SK-N-SH (cell line): ENCODE results near the gene CIITA. TPM values are rescaled to one million over a fixed set of nuclear protein-coding genes. Genes with fewer than 3 reads are reported as not detected.

Experiments used
- CTCF ChIA-PET: fragments of 300-600, 350-600 bp; formaldehyde crosslinking; extraction: SDS; loops from one replicate; lab custom pipeline; 2021; lab: Yijun Ruan, JAX
- POLR2A ChIA-PET: fragments of 350-600 bp; sonication (Branson Sonifier 250); formaldehyde crosslinking; extraction: SDS; loops from one replicate; lab custom pipeline; 2020; ENCODE audit warnings: antibody characterized with exemption, inconsistent platforms; lab: Yijun Ruan, JAX
- DNase-seq: peaks from one replicate; pipeline ENCODE4 v3.0.0; 2012
- H2AFZ ChIP-seq: fragments of 200-600 bp; sonication (generic); 2 replicates; pipeline ENCODE4 v1.8.1; 2016; ENCODE audit warnings: antibody characterized with exemption, mild to moderate bottlenecking, low read depth
- H3F3A ChIP-seq: fragments of 200-600 bp; sonication (generic); replicated peaks from 2 replicates; pipeline ENCODE3; 2016; ENCODE audit warnings: antibody characterized with exemption, mild to moderate bottlenecking; ENCODE audit not compliant: insufficient read depth
- H3K27ac ChIP-seq, 2 experiments: fragments of 200-500 bp in 1 of 2; fragments of 200-600 bp in 1 of 2; sonication (Bioruptor generic) in 1 of 2; sonication (generic), shearing (Covaris generic) in 1 of 2; 2 replicates each; pipeline versions ENCODE4 v1.5.1 to v1.6.1; 2014 to 2016; ENCODE audit warnings: low read depth in 2 of 2, inconsistent platforms in 1 of 2, low read length in 1 of 2, mild to moderate bottlenecking in 1 of 2, mixed read lengths in 1 of 2
- H3K27me3 ChIP-seq: fragments of 200-600 bp; sonication (generic), shearing (Covaris generic); 2 replicates; pipeline ENCODE4 v1.6.1; 2016; ENCODE audit warnings: mixed run types; ENCODE audit not compliant: insufficient read depth
- H3K36me3 ChIP-seq, 2 experiments: fragments of 200-500 bp in 1 of 2; fragments of 200-600 bp in 1 of 2; sonication (Bioruptor generic) in 1 of 2; sonication (generic) in 1 of 2; replicated peaks in 1 of 2; 2 replicates each; pipeline versions ENCODE3 to v1.5.1; 2014 to 2016; ENCODE audit warnings: low read length in 1 of 2, mild to moderate bottlenecking in 1 of 2; ENCODE audit not compliant: insufficient read depth in 2 of 2, control insufficient read depth in 1 of 2
- H3K4me1 ChIP-seq, 2 experiments: fragments of 200-500 bp in 1 of 2; fragments of 200-600 bp in 1 of 2; sonication (Bioruptor generic) in 1 of 2; sonication (generic), shearing (Covaris generic) in 1 of 2; 2 replicates each; pipeline versions ENCODE4 v1.5.1 to v1.6.1; 2014 to 2016; ENCODE audit warnings: low read depth in 1 of 2, low read length in 1 of 2, mixed run types in 1 of 2; ENCODE audit not compliant: insufficient read depth in 2 of 2, control insufficient read depth in 1 of 2
- H3K4me2 ChIP-seq: fragments of 200-600 bp; sonication (generic), shearing (Covaris generic); 2 replicates; pipeline ENCODE4 v1.6.1; 2017; ENCODE audit warnings: mixed run types
- H3K4me3 ChIP-seq, 2 experiments: fragments of 200-500 bp in 1 of 2; fragments of 200-600 bp in 1 of 2; sonication (Bioruptor generic) in 1 of 2; sonication (generic), shearing (Covaris generic) in 1 of 2; 2 replicates each; pipeline versions ENCODE4 v1.5.1 to v1.8.1; 2014 to 2016; ENCODE audit warnings: low read depth in 2 of 2, inconsistent platforms in 1 of 2, low read length in 1 of 2, mild to moderate bottlenecking in 1 of 2, mixed read lengths in 1 of 2, moderate library complexity in 1 of 2
- H3K79me2 ChIP-seq: fragments of 200-600 bp; sonication (generic); 2 replicates; pipeline ENCODE4 v1.8.1; 2017; ENCODE audit warnings: mild to moderate bottlenecking; ENCODE audit not compliant: insufficient read depth
- H3K9ac ChIP-seq: fragments of 200-600 bp; sonication (generic); 2 replicates; pipeline ENCODE4 v1.6.1; 2017; ENCODE audit warnings: mixed run types
- H3K9me2 ChIP-seq: fragments of 200-600 bp; sonication (generic); 2 replicates; pipeline ENCODE4 v1.6.1; 2017; ENCODE audit warnings: mixed run types
- H3K9me3 ChIP-seq: fragments of 200-600 bp; sonication (generic); 2 replicates; pipeline ENCODE4 v1.6.1; 2017; ENCODE audit warnings: mixed run types, mild to moderate bottlenecking, moderate library complexity
- H4K20me1 ChIP-seq: fragments of 200-600 bp; sonication (generic); 2 replicates; pipeline ENCODE4 v1.6.1; 2017; ENCODE audit warnings: mild to moderate bottlenecking, mixed run types; ENCODE audit not compliant: insufficient read depth
- FOXJ3 ChIP-seq: sonication (generic); formaldehyde crosslinking; IDR thresholded peaks from 2 replicates; pipeline ENCODE4 v1.5.1; 2020; ENCODE audit warnings: mild to moderate bottlenecking, missing genetic modification reagents
- GATA2 ChIP-seq: sonication (generic); formaldehyde crosslinking; IDR thresholded peaks from 2 replicates; pipeline ENCODE4 v1.5.0; 2020; ENCODE audit warnings: mild to moderate bottlenecking, missing genetic modification reagents
- NFIC ChIP-seq: IDR thresholded peaks from 2 replicates; pipeline ENCODE4 v1.4.0; 2012; ENCODE audit warnings: borderline replicate concordance
- RFX5 ChIP-seq: IDR thresholded peaks from 2 replicates; pipeline ENCODE4 v1.6.1; 2012; ENCODE audit warnings: mild to moderate bottlenecking, improper control_type of control experiment, low read length
- RXRA ChIP-seq: IDR thresholded peaks from 2 replicates; pipeline ENCODE4 v1.4.0; 2012; ENCODE audit warnings: low read depth, mild to moderate bottlenecking, borderline replicate concordance
- SIN3A ChIP-seq: IDR thresholded peaks from 2 replicates; pipeline ENCODE4 v1.6.1; 2012; ENCODE audit warnings: low read depth, mild to moderate bottlenecking, low read length, moderate library complexity, borderline replicate concordance
- TAF1 ChIP-seq: IDR thresholded peaks from 2 replicates; pipeline ENCODE4 v1.6.1; 2012; ENCODE audit warnings: low read depth, mild to moderate bottlenecking, low read length, moderate library complexity, borderline replicate concordance
- TCF12 ChIP-seq: IDR thresholded peaks from 2 replicates; pipeline ENCODE4 v1.4.0; 2012
- USF2 ChIP-seq: fragments of 150-350 bp; IDR thresholded peaks from 2 replicates; pipeline ENCODE4 v1.6.1; 2017; ENCODE audit warnings: antibody characterized with exemption, low read length, low read depth, borderline replicate concordance
- YY1 ChIP-seq: IDR thresholded peaks from 2 replicates; pipeline ENCODE4 v1.4.0; 2012; ENCODE audit warnings: low read depth, mild to moderate bottlenecking
- ZBTB33 ChIP-seq: IDR thresholded peaks from 2 replicates; pipeline ENCODE4 v1.4.0; 2012; ENCODE audit warnings: low read depth, borderline replicate concordance
- WGBS: methylation state at CpG from one replicate; pipeline ENCODE4 v1.1.6; 2017; ENCODE audit warnings: low lambda C conversion rate; 5-methylcytosine and 5-hydroxymethylcytosine counted together
- polyA plus RNA-seq, 3 experiments: library from polyadenylated mRNA; depleted of rRNA; stranded (reverse); fragments of >200 nt; gene quantifications; 2 replicates each; pipeline ENCODE4 v1.2.3, GENCODE V29; 2012
- TF ChIP-seq, protein P1 (sequence below): IDR thresholded peaks from 2 replicates; pipeline ENCODE4 v1.4.0; 2012; ENCODE audit warnings: low read depth, borderline replicate concordance
- TF ChIP-seq, protein P2 (sequence below): IDR thresholded peaks from 2 replicates; pipeline ENCODE4 v1.4.0; 2012; ENCODE audit warnings: low read depth

Gene CIITA
- polyA plus RNA-seq, 1 of the 3 experiments (the other 2 are of a cell fraction) = 0.23 TPM

DNA sequence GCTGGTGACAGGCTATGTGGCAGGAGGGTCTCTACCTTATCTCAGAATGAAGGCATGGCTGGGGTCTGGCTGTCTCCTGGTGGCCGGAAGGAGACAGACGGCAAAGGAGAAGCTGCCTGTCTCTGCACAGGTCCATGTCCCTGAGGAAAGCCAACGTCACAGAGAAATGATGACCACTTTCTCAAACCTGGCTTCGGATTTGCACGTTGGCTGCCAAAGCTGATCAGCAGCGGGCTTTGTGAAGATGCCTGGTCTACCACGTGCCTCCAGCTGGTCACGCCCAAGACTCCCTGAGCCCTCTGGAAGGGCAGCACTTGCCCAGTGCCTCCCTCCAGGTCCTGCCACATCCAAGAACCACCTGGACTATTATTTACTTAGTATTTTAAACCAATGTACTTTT lies 56.9 kb downstream of the CIITA start:
- ChIA-PET CTCF (no interaction called here), POLR2A (no interaction called here)
- no peak overlapping the region for H3K9ac ChIP-seq
- H3K4me2 ChIP-seq = no peak overlapping the region
- WGBS = 96% methylated on average over 8 of the region's 8 CpGs
- no peaks in the 10 kb centered on the region for H3F3A ChIP-seq
- no peak overlapping the region for H3K4me3 ChIP-seq
- no peaks in the 10 kb centered on the region for H3K9me2 ChIP-seq
- peaks cover 67% of the 10 kb centered on the region for H3K79me2 ChIP-seq
- H3K27ac ChIP-seq = no peak overlapping the region
- peaks cover 0 to 44% of the 10 kb centered on the region in 2 experiments; a peak in 2 of 4 replicates for H3K4me1 ChIP-seq
- H2AFZ ChIP-seq = no peak overlapping the region
- H4K20me1 ChIP-seq = peaks cover 80% of the 10 kb centered on the region
- no peaks in the 10 kb centered on the region for H3K9me3 ChIP-seq
- TF ChIP-seq NFIC (no peak), RFX5 (no peak), YY1 (no peak)
- H3K27me3 ChIP-seq = no peaks in the 10 kb centered on the region
- H3K36me3 ChIP-seq = peaks cover 3 to 18% of the 10 kb centered on the region in 2 experiments
- DNase-seq = no peak

DNA sequence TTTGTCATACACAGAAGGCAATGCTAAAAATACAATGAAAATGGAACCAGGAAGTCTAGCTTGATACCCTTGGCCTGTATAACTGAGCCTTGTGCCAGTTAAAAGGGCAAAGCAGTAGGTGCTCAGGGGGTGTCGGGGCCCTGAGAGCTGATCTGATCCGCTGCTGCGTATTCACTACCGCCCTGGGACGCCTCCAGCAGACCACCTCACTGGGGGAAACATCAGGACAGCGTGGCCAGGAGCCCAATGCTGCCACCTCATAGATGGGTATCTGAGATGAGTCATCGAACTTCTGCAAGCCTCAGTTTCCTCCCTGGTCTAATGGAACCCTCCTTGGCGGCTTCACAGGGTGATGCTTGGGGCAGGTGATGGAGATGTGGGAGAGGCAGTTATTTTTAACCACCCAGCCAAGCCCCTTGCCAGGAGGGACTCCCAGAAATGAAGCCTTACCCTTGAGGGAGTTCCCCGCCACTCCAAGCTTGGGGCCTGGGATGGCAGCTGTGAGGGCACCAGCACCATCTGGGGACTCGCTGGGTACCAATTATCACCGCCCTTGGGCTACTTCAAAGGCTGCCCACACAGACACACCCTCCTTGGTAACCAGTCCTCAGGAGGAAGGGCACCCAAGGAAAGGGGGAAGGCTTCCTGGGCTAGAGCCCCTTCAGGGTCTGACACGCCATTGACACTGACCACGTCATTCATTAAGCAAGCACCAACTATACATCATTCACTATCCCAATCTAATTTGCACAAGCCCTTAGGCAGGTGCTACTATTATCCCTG lies 57.5 kb downstream of the CIITA start:
- Histone ChIP-seq H3K4me1 (peaks cover 6 to 50% of the 10 kb centered on the region in 2 experiments; a peak in 3 of 4 replicates), H3K36me3 (peaks cover 3 to 23% of the 10 kb centered on the region in 2 experiments), H3K4me3 (no peak overlapping the region), H3K79me2 (peaks cover 74% of the 10 kb centered on the region), H3F3A (no peaks in the 10 kb centered on the region), H3K9me2 (no peaks in the 10 kb centered on the region), H3K27me3 (no peaks in the 10 kb centered on the region), H3K27ac (peak overlapping the region in 1 of 2 experiments; percentile 26; a peak in 1 of 4 replicates), H4K20me1 (peaks cover 83% of the 10 kb centered on the region), H2AFZ (no peak overlapping the region), H3K9me3 (no peaks in the 10 kb centered on the region), H3K4me2 (no peak overlapping the region), H3K9ac (no peak overlapping the region)
- DNase-seq = no peak
- ChIA-PET CTCF (interaction anchor here (0.6 kb wide), 1 partner anchor 197 kb away, joined by 3 read pairs; no protein-coding TSS in a partner anchor), POLR2A (no interaction called here)
- TF ChIP-seq NFIC = no peak
- no peak for TF ChIP-seq USF2
- TF ChIP-seq, protein P1, sequence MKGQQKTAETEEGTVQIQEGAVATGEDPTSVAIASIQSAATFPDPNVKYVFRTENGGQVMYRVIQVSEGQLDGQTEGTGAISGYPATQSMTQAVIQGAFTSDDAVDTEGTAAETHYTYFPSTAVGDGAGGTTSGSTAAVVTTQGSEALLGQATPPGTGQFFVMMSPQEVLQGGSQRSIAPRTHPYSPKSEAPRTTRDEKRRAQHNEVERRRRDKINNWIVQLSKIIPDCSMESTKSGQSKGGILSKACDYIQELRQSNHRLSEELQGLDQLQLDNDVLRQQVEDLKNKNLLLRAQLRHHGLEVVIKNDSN = no peak
- no peak for TF ChIP-seq ZBTB33
- TF ChIP-seq YY1 = no peak
- TF ChIP-seq RFX5 = no peak
- TF ChIP-seq TCF12 = no peak
- TF ChIP-seq TAF1 = no peak
- no peak for TF ChIP-seq SIN3A
- no peak for TF ChIP-seq GATA2 (CRISPR knock-in tag)
- no peak for TF ChIP-seq RXRA
- TF ChIP-seq, protein P2, sequence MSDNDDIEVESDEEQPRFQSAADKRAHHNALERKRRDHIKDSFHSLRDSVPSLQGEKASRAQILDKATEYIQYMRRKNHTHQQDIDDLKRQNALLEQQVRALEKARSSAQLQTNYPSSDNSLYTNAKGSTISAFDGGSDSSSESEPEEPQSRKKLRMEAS = no peak
- TF ChIP-seq FOXJ3 (CRISPR knock-in tag) = no peak
- WGBS = 87% methylated on average over 9 of the region's 13 CpGs
